HAP-1 (cell line): ENCODE measurements around the gene USP6NL.

Source experiments
- DNase-seq, 2 experiments: peaks; one replicate each; pipeline ENCODE4 v3.0.0-alpha.2; 2016 to 2020; ENCODE audit warnings: low spot score in 2 of 2
- H3K27me3 ChIP-seq: fragments of 250-450 bp; sonication (Bioruptor Pico); 2 replicates; pipeline ENCODE4 v1.5.1; 2020; ENCODE audit warnings: low read depth, mild to moderate bottlenecking, moderate library complexity
- H3K36me3 ChIP-seq: fragments of 250-450 bp; sonication (Bioruptor Pico); replicated peaks from 2 replicates; pipeline ENCODE4 v1.5.1; 2020; ENCODE audit warnings: mild to moderate bottlenecking
- H3K4me1 ChIP-seq: fragments of 250-450 bp; sonication (Bioruptor Pico); 2 replicates; pipeline ENCODE4 v1.5.1; 2020; ENCODE audit warnings: mild to moderate bottlenecking
- H3K4me3 ChIP-seq: fragments of 250-450 bp; sonication (Bioruptor Pico); 2 replicates; pipeline ENCODE4 v1.5.1; 2020; ENCODE audit warnings: mild to moderate bottlenecking, moderate library complexity
- H3K9me3 ChIP-seq: fragments of 250-450 bp; sonication (Bioruptor Pico); 2 replicates; pipeline ENCODE4 v1.5.1; 2020; ENCODE audit warnings: mild to moderate bottlenecking, moderate library complexity
- in situ Hi-C: fragments of 300-500 bp; cut with MboI; formaldehyde crosslinking; loops from 3 replicates; pipeline ENCODE4 v1.14.3; 2020; ENCODE audit warnings: low sequenced_read_pairs, inconsistent platforms, mixed read lengths

USP6NL gene

GRCh38 chr10:11521860-11522259, 89.6 kb downstream of the USP6NL start:
- in situ Hi-C loops, result no loop called here
- Histone ChIP-seq H3K27me3 (no peaks in the 10 kb centered on the region), H3K9me3 (no peaks in the 10 kb centered on the region), H3K4me3 (no peak overlapping the region), H3K36me3 (0 out of 2 replicates have a peak, but pooled peaks cover 8% of the 10 kb centered on the region), H3K4me1 (no peaks in the 10 kb centered on the region)
- no peak for DNase-seq

GRCh38 chr10:11520892-11521291, 90.6 kb downstream of the USP6NL start:
- H3K4me1 ChIP-seq, result no peaks in the 10 kb centered on the region
- H3K27me3 ChIP-seq, result no peaks in the 10 kb centered on the region
- no peak overlapping the region for H3K4me3 ChIP-seq
- H3K36me3 ChIP-seq, result 0 out of 2 replicates have a peak, but pooled peaks cover 8% of the 10 kb centered on the region
- no peak for DNase-seq
- in situ Hi-C loops, result no loop called here
- no peaks in the 10 kb centered on the region for H3K9me3 ChIP-seq

GRCh38 chr10:11517150-11517549, 94.3 kb downstream of the USP6NL start:
- no peaks in the 10 kb centered on the region for H3K36me3 ChIP-seq
- H3K27me3 ChIP-seq, result no peaks in the 10 kb centered on the region
- no peaks in the 10 kb centered on the region for H3K4me1 ChIP-seq
- in situ Hi-C loops, result loop anchor here (5.0 to 10.0 kb wide), 2 partner anchors 208 to 240 kb away; no protein-coding TSS in a partner anchor
- no peak for DNase-seq
- no peak overlapping the region for H3K4me3 ChIP-seq
- no peaks in the 10 kb centered on the region for H3K9me3 ChIP-seq

GRCh38 chr10:11516431-11516746, 95.1 kb downstream of the USP6NL start:
- DNase-seq, result no peak
- in situ Hi-C loops, result loop anchor here (5.0 to 10.0 kb wide), 2 partner anchors 208 to 241 kb away; no protein-coding TSS in a partner anchor
- no peaks in the 10 kb centered on the region for H3K9me3 ChIP-seq
- H3K36me3 ChIP-seq, result no peaks in the 10 kb centered on the region
- H3K4me1 ChIP-seq, result no peaks in the 10 kb centered on the region
- no peaks in the 10 kb centered on the region for H3K27me3 ChIP-seq
- no peak overlapping the region for H3K4me3 ChIP-seq

GRCh38 chr10:11515596-11516430, 95.6 kb downstream of the USP6NL start:
- H3K4me1 ChIP-seq, result no peaks in the 10 kb centered on the region
- DNase-seq, result peak; percentile 50
- no peaks in the 10 kb centered on the region for H3K9me3 ChIP-seq
- no peaks in the 10 kb centered on the region for H3K36me3 ChIP-seq
- H3K27me3 ChIP-seq, result no peaks in the 10 kb centered on the region
- no peak overlapping the region for H3K4me3 ChIP-seq
- in situ Hi-C loops, result loop anchor here (5.0 to 10.0 kb wide), 2 partner anchors 209 to 241 kb away; no protein-coding TSS in a partner anchor

- Histone ChIP-seq H3K36me3 (no peaks in the 10 kb centered on the region), H3K9me3 (no peaks in the 10 kb centered on the region), H3K4me3 (no peak overlapping the region), H3K27me3 (no peaks in the 10 kb centered on the region), H3K4me1 (no peaks in the 10 kb centered on the region)
- in situ Hi-C loops, result loop anchor here (10.0 kb wide), 1 partner anchor 211 kb away; no protein-coding TSS in a partner anchor
- no peak for DNase-seq
These were observed 97.7 kb downstream of the USP6NL start for GRCh38 chr10:11513727-11514126.

GRCh38 chr10:11512596-11512995, 98.9 kb downstream of the USP6NL start:
- H3K27me3 ChIP-seq, result no peaks in the 10 kb centered on the region
- no peak for DNase-seq
- H3K9me3 ChIP-seq, result no peaks in the 10 kb centered on the region
- no peak overlapping the region for H3K4me3 ChIP-seq
- in situ Hi-C loops, result loop anchor here (10.0 kb wide), 1 partner anchor 212 kb away; no protein-coding TSS in a partner anchor
- H3K4me1 ChIP-seq, result no peaks in the 10 kb centered on the region
- no peaks in the 10 kb centered on the region for H3K36me3 ChIP-seq

- H3K4me3 ChIP-seq, result no peak overlapping the region
- DNase-seq, result no peak
- in situ Hi-C loops, result loop anchor here (10.0 kb wide), 1 partner anchor 213 kb away; no protein-coding TSS in a partner anchor
- H3K27me3 ChIP-seq, result no peaks in the 10 kb centered on the region
- no peaks in the 10 kb centered on the region for H3K36me3 ChIP-seq
- no peaks in the 10 kb centered on the region for H3K4me1 ChIP-seq
- no peaks in the 10 kb centered on the region for H3K9me3 ChIP-seq
These were observed 100.1 kb downstream of the USP6NL start for GRCh38 chr10:11511321-11511720.

- Histone ChIP-seq H3K9me3 (no peaks in the 10 kb centered on the region), H3K36me3 (no peaks in the 10 kb centered on the region), H3K4me1 (no peaks in the 10 kb centered on the region), H3K27me3 (no peaks in the 10 kb centered on the region), H3K4me3 (no peak overlapping the region)
- in situ Hi-C loops, result loop anchor here (10.0 kb wide), 1 partner anchor 214 kb away; no protein-coding TSS in a partner anchor
- no peak for DNase-seq
These were observed 100.7 kb downstream of the USP6NL start for GRCh38 chr10:11510736-11511135.

- no peaks in the 10 kb centered on the region for H3K27me3 ChIP-seq
- no peaks in the 10 kb centered on the region for H3K9me3 ChIP-seq
- H3K36me3 ChIP-seq, result no peaks in the 10 kb centered on the region
- in situ Hi-C loops, result loop anchor here (10.0 kb wide), 1 partner anchor 215 kb away; no protein-coding TSS in a partner anchor
- H3K4me3 ChIP-seq, result no peak overlapping the region
- H3K4me1 ChIP-seq, result no peaks in the 10 kb centered on the region
- DNase-seq, result no peak
These were observed 101.2 kb downstream of the USP6NL start for GRCh38 chr10:11510281-11510680.

GRCh38 chr10:11509036-11509435, 102.4 kb downstream of the USP6NL start:
- no peaks in the 10 kb centered on the region for H3K36me3 ChIP-seq
- no peaks in the 10 kb centered on the region for H3K4me1 ChIP-seq
- no peaks in the 10 kb centered on the region for H3K27me3 ChIP-seq
- H3K4me3 ChIP-seq, result no peak overlapping the region
- in situ Hi-C loops, result no loop called here
- no peak for DNase-seq
- H3K9me3 ChIP-seq, result no peaks in the 10 kb centered on the region

- Histone ChIP-seq H3K36me3 (no peaks in the 10 kb centered on the region), H3K27me3 (no peaks in the 10 kb centered on the region), H3K4me3 (no peak overlapping the region), H3K4me1 (no peaks in the 10 kb centered on the region), H3K9me3 (no peaks in the 10 kb centered on the region)
- in situ Hi-C loops, result no loop called here
- no peak for DNase-seq
These were observed 105.1 kb downstream of the USP6NL start for GRCh38 chr10:11506247-11506789.

GRCh38 chr10:11505639-11506038, 105.8 kb downstream of the USP6NL start:
- no peak for DNase-seq
- H3K9me3 ChIP-seq, result no peaks in the 10 kb centered on the region
- in situ Hi-C loops, result no loop called here
- H3K27me3 ChIP-seq, result no peaks in the 10 kb centered on the region
- no peak overlapping the region for H3K4me3 ChIP-seq
- no peaks in the 10 kb centered on the region for H3K4me1 ChIP-seq
- no peaks in the 10 kb centered on the region for H3K36me3 ChIP-seq

GRCh38 chr10:11504566-11505285, 106.7 kb downstream of the USP6NL start:
- no peak for DNase-seq
- in situ Hi-C loops, result no loop called here
- H3K36me3 ChIP-seq, result no peaks in the 10 kb centered on the region
- H3K4me3 ChIP-seq, result no peak overlapping the region
- no peaks in the 10 kb centered on the region for H3K27me3 ChIP-seq
- no peaks in the 10 kb centered on the region for H3K9me3 ChIP-seq
- no peaks in the 10 kb centered on the region for H3K4me1 ChIP-seq
